CD14-positive monocyte (primary cell): ENCODE results near the gene NDUFAB1. TPM values are rescaled to one million over a fixed set of nuclear protein-coding genes. Genes with fewer than 3 reads are reported as not detected.

Source experiments
- DNase-seq, 3 donors: peaks; one replicate each; pipeline ENCODE4 v3.0.0-alpha.2; 2011 to 2022
- H2AFZ ChIP-seq: 2 replicates; pipeline ENCODE4 v1.6.0; 2012; ENCODE audit warnings: mild to moderate bottlenecking, low read depth, low read length, inconsistent platforms; ENCODE audit not compliant: insufficient read depth, poor library complexity, severe bottlenecking
- H3K27ac ChIP-seq, 2 donors: 1 replicate in 1 of 2; 2 replicates in 1 of 2; pipeline ENCODE4 v1.5.1; 2012 to 2013; ENCODE audit warnings: low read length in 2 of 2, control low read depth in 1 of 2, inconsistent platforms in 1 of 2, low read depth in 1 of 2, mild to moderate bottlenecking in 1 of 2
- H3K27me3 ChIP-seq, 2 donors: one replicate each; pipeline versions ENCODE4 v1.6.0 to v1.6.1; 2011 to 2013; ENCODE audit warnings: low read length in 2 of 2; ENCODE audit not compliant: control insufficient read depth in 2 of 2, insufficient read depth in 2 of 2
- H3K36me3 ChIP-seq, 2 donors: replicated peaks in 1 of 2; 1 replicate in 1 of 2; 2 replicates in 1 of 2; pipeline versions ENCODE4 v1.5.1 to v1.6.1; 2012 to 2013; ENCODE audit warnings: low read length in 2 of 2, control low read depth in 1 of 2, inconsistent platforms in 1 of 2, mild to moderate bottlenecking in 1 of 2; ENCODE audit not compliant: insufficient read depth in 2 of 2, control insufficient read depth in 1 of 2
- H3K4me1 ChIP-seq, 2 donors: 1 replicate in 1 of 2; 2 replicates in 1 of 2; pipeline versions ENCODE4 v1.5.1 to v1.6.1; 2012 to 2013; ENCODE audit warnings: low read length in 2 of 2, control low read depth in 1 of 2, inconsistent platforms in 1 of 2, mild to moderate bottlenecking in 1 of 2, moderate library complexity in 1 of 2; ENCODE audit not compliant: insufficient read depth in 2 of 2, control insufficient read depth in 1 of 2
- H3K4me2 ChIP-seq: replicated peaks from 2 replicates; pipeline ENCODE3; 2012; ENCODE audit warnings: low read length, moderate library complexity, mild to moderate bottlenecking; ENCODE audit not compliant: poor library complexity, severe bottlenecking; ENCODE audit errors: extremely low read depth
- H3K4me3 ChIP-seq, 3 experiments: fragments of 200-600 bp in 1 of 3; sonication (generic) in 1 of 3; replicated peaks in 1 of 3; 1 replicate in 2 of 3; 2 replicates in 1 of 3; pipeline ENCODE4 v1.5.1; 2011 to 2013; ENCODE audit warnings: low read length in 3 of 3, mild to moderate bottlenecking in 3 of 3, control low read depth in 2 of 3, low read depth in 2 of 3, inconsistent platforms in 1 of 3, moderate library complexity in 1 of 3
- H3K79me2 ChIP-seq: 2 replicates; pipeline ENCODE4 v1.6.0; 2012; ENCODE audit warnings: mild to moderate bottlenecking, control low read depth, inconsistent platforms, low read length, moderate library complexity; ENCODE audit not compliant: insufficient read depth
- H3K9ac ChIP-seq: 2 replicates; pipeline ENCODE4 v1.6.0; 2017; ENCODE audit warnings: low read length, mild to moderate bottlenecking; ENCODE audit not compliant: insufficient read depth, poor library complexity, severe bottlenecking
- H3K9me3 ChIP-seq, 2 donors: replicated peaks in 1 of 2; 1 replicate in 1 of 2; 2 replicates in 1 of 2; pipeline versions ENCODE4 v1.5.1 to v1.6.1; 2012 to 2013; ENCODE audit warnings: low read length in 2 of 2, control low read depth in 1 of 2; ENCODE audit not compliant: control insufficient read depth in 1 of 2, insufficient read depth in 1 of 2
- H4K20me1 ChIP-seq: 2 replicates; pipeline ENCODE4 v1.6.0; 2012; ENCODE audit warnings: mild to moderate bottlenecking, low read length, control low read depth, moderate library complexity; ENCODE audit not compliant: insufficient read depth
- H3K27ac Mint-ChIP-seq, 7 donors: one replicate each; pipeline ENCODE4 v1.8.0; 2020; ENCODE audit warnings: mild to moderate bottlenecking in 7 of 7, mixed read lengths in 7 of 7, moderate library complexity in 6 of 7, inconsistent platforms in 2 of 7
- H3K27me3 Mint-ChIP-seq, 3 donors: one replicate each; pipeline ENCODE4 v1.8.0; 2021 to 2022; ENCODE audit warnings: low read depth in 3 of 3, mild to moderate bottlenecking in 3 of 3, mixed read lengths in 3 of 3, moderate library complexity in 3 of 3, inconsistent platforms in 1 of 3
- H3K36me3 Mint-ChIP-seq, 2 donors: one replicate each; pipeline ENCODE4 v1.8.0; 2020; ENCODE audit warnings: mixed read lengths in 2 of 2, inconsistent platforms in 1 of 2, mild to moderate bottlenecking in 1 of 2
- H3K4me1 Mint-ChIP-seq: one replicate; pipeline ENCODE4 v1.8.0; 2020; ENCODE audit warnings: mild to moderate bottlenecking, mixed read lengths
- H3K4me3 Mint-ChIP-seq, 2 donors: one replicate each; pipeline ENCODE4 v1.8.0; 2020; ENCODE audit warnings: mild to moderate bottlenecking in 2 of 2, mixed read lengths in 2 of 2, moderate library complexity in 1 of 2
- H3K9me3 Mint-ChIP-seq, 7 donors: one replicate each; pipeline ENCODE4 v1.8.0; 2020 to 2022; ENCODE audit warnings: mixed read lengths in 7 of 7, mild to moderate bottlenecking in 6 of 7, moderate library complexity in 6 of 7, inconsistent platforms in 2 of 7
- WGBS: methylation state at CpG from one replicate; pipeline ENCODE4 v1.1.5; 2013; ENCODE audit warnings: missing lambda C conversion rate; ENCODE audit not compliant: insufficient coverage; 5-methylcytosine and 5-hydroxymethylcytosine counted together
- intact Hi-C, 2 donors: fragments of 100-400 bp; cut with micrococcal nuclease; formaldehyde crosslinking; loops; one replicate each; pipeline versions ENCODE4 v1.15.0 to v1.15.1; 2023
- polyA plus RNA-seq, 3 donors: library from polyadenylated mRNA; depleted of rRNA in 1 of 3; unstranded in 2 of 3; stranded (reverse) in 1 of 3; fragments of 300-500 nt in 2 of 3; fragments of >200 nt in 1 of 3; fragmentation: Illumina TruSeq in 2 of 3; gene quantifications; 1 replicate in 2 of 3; 2 replicates in 1 of 3; pipeline ENCODE4 v1.2.3, GENCODE V29; 2012 to 2021
- TF ChIP-seq, protein P1 (sequence below): fragments of 200-600 bp; IDR thresholded peaks from one replicate; pipeline ENCODE4 v1.8.0; 2022; ENCODE audit warnings: antibody characterized with exemption, mild to moderate bottlenecking

Gene NDUFAB1
- polyA plus RNA-seq, 3 donors, result 50.2 to 257 (median 240) TPM

DNA sequence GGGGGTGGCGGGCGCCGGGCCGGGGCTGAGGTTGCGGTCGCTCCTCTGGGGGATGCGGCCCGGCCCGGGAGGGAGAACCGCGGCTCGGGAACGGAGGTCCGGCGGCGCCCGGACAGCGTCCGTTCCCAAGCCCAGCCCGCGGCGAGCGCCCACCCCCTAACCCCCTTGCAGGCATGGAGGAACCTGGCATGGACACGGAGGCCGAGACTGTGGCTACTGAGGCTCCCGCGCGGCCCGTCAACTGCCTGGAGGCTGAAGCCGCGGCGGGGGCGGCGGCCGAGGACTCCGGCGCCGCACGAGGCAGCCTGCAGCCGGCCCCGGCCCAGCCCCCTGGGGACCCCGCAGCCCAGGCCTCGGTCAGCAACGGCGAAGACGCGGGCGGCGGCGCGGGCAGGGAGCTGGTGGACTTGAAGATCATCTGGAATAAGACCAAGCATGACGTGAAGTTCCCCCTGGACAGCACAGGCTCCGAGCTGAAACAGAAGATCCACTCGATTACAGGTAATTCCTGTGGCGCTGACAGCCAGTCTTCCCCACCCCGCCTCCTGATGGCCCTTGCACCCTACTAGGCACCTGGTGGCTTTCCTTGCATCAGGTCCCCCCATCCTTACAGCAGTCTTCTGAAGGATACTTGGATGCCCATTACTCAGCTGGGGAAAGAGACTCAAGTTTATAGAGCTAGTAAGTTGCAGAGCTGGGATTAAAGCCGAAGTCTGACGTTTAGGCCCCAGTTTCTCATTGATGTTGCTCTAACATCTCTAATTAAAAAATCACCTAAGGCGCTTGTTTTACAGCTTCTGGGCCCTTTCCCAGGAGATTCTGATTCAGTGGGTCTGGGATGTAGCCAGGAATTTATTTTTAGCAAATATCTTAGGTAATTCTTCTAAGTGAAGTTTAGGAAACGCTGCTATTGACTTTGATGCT is 38.1 kb downstream of the NDUFAB1 start:
- intact Hi-C loops, result loop anchor here (1.0 to 5.0 kb wide), 4 partner anchors 38 to 106 kb away; partner anchors contain the start of genes NDUFAB1 (in 2 of the 2) and COG7 (in 1 of the 2)
- H3K27ac ChIP-seq, result peak overlapping the region in 1 of 2 donors; percentile 82
- WGBS, result under 1% methylated on average over 56 of the region's 60 CpGs
- Mint-ChIP-seq H3K36me3 (peaks cover 32 to 34% of the 10 kb centered on the region in 2 donors), H3K4me3 (peak overlapping the region; percentile 87 to 88), H3K27ac (peak overlapping the region; percentile 35 to 94 (median 87)), H3K9me3 (peaks cover 0 to 3% (median 0%) of the 10 kb centered on the region in 7 donors), H3K4me1 (peaks cover 21% of the 10 kb centered on the region), H3K27me3 (peaks cover 0 to 2% (median 0%) of the 10 kb centered on the region in 3 donors)
- no peaks in the 10 kb centered on the region for H3K9me3 ChIP-seq
- H3K4me2 ChIP-seq, result peak overlapping the region; percentile 85
- H3K27me3 ChIP-seq, result no peaks in the 10 kb centered on the region
- peaks cover 15 to 22% of the 10 kb centered on the region in 2 donors for H3K4me1 ChIP-seq
- no peaks in the 10 kb centered on the region for H4K20me1 ChIP-seq
- peak overlapping the region; percentile 92 for H2AFZ ChIP-seq
- H3K36me3 ChIP-seq, result peaks cover 34 to 42% of the 10 kb centered on the region in 2 donors
- H3K4me3 ChIP-seq, result peak overlapping the region; percentile 59 to 87 (median 70)
- DNase-seq, result peak in 1 of 3 donors; percentile 10
- TF ChIP-seq, protein P1, sequence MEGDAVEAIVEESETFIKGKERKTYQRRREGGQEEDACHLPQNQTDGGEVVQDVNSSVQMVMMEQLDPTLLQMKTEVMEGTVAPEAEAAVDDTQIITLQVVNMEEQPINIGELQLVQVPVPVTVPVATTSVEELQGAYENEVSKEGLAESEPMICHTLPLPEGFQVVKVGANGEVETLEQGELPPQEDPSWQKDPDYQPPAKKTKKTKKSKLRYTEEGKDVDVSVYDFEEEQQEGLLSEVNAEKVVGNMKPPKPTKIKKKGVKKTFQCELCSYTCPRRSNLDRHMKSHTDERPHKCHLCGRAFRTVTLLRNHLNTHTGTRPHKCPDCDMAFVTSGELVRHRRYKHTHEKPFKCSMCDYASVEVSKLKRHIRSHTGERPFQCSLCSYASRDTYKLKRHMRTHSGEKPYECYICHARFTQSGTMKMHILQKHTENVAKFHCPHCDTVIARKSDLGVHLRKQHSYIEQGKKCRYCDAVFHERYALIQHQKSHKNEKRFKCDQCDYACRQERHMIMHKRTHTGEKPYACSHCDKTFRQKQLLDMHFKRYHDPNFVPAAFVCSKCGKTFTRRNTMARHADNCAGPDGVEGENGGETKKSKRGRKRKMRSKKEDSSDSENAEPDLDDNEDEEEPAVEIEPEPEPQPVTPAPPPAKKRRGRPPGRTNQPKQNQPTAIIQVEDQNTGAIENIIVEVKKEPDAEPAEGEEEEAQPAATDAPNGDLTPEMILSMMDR, result no peak
- peaks cover 21% of the 10 kb centered on the region for H3K79me2 ChIP-seq
- peak overlapping the region; percentile 84 for H3K9ac ChIP-seq
